Natural killer cell (primary cell): Measurements from ENCODE around the gene KRT79. TPM values are rescaled to one million over a fixed set of nuclear protein-coding genes. Genes with fewer than 3 reads are reported as not detected.

Experiments
- ATAC-seq, 3 donors: fragments of 150-1000 bp in 2 of 3; fragments of 200-7000 bp in 1 of 3; cut with Tn5 transposase; 1 replicate in 1 of 3; 2 replicates in 2 of 3; pipeline ENCODE4 v1.10.0; 2021; ENCODE audit warnings: mild to moderate bottlenecking in 2 of 3, moderate library complexity in 2 of 3
- DNase-seq, 2 donors: peaks; one replicate each; pipeline versions ENCODE4 v3.0.0 to v3.0.0-alpha.2; 2013 to 2021; ENCODE audit warnings: mixed read lengths in 1 of 2
- H3K27ac ChIP-seq: one replicate; pipeline ENCODE4 v1.5.1; 2013; ENCODE audit warnings: mild to moderate bottlenecking, low read length
- H3K27me3 ChIP-seq: one replicate; pipeline ENCODE4 v1.6.1; 2013; ENCODE audit warnings: low read length; ENCODE audit not compliant: control insufficient read depth, insufficient read depth
- H3K36me3 ChIP-seq: one replicate; pipeline ENCODE4 v1.6.1; 2013; ENCODE audit warnings: low read length; ENCODE audit not compliant: control insufficient read depth, insufficient read depth
- H3K4me1 ChIP-seq: one replicate; pipeline ENCODE4 v1.6.1; 2013; ENCODE audit warnings: low read length; ENCODE audit not compliant: control insufficient read depth, insufficient read depth
- H3K4me3 ChIP-seq: one replicate; pipeline ENCODE4 v1.5.1; 2013; ENCODE audit warnings: low read length
- H3K9me3 ChIP-seq: one replicate; pipeline ENCODE4 v1.6.1; 2013; ENCODE audit warnings: low read length; ENCODE audit not compliant: control insufficient read depth, insufficient read depth
- H3K27ac Mint-ChIP-seq, 2 donors: one replicate each; pipeline ENCODE4 v1.8.0; 2022; ENCODE audit warnings: mild to moderate bottlenecking in 2 of 2, mixed read lengths in 2 of 2, moderate library complexity in 1 of 2
- H3K27me3 Mint-ChIP-seq, 2 donors: one replicate each; pipeline ENCODE4 v1.8.0; 2022; ENCODE audit warnings: low read depth in 2 of 2, mixed read lengths in 2 of 2
- H3K36me3 Mint-ChIP-seq: one replicate; pipeline ENCODE4 v1.8.0; 2022; ENCODE audit warnings: mixed read lengths
- H3K4me1 Mint-ChIP-seq, 2 donors: one replicate each; pipeline ENCODE4 v1.8.0; 2022; ENCODE audit warnings: mixed read lengths in 2 of 2
- H3K4me3 Mint-ChIP-seq: one replicate; pipeline ENCODE4 v1.8.0; 2022; ENCODE audit warnings: mild to moderate bottlenecking, moderate library complexity, mixed read lengths
- H3K9me3 Mint-ChIP-seq, 2 donors: one replicate each; pipeline ENCODE4 v1.8.0; 2022; ENCODE audit warnings: mixed read lengths in 2 of 2
- CTCF ChIP-seq: fragments of 200-600 bp; IDR thresholded peaks from one replicate; pipeline ENCODE4 v1.8.0; 2022; ENCODE audit warnings: antibody characterized with exemption
- WGBS: methylation state at CpG from one replicate; pipeline ENCODE4 v1.1.7; 2013; ENCODE audit warnings: missing lambda C conversion rate; ENCODE audit not compliant: insufficient coverage; 5-methylcytosine and 5-hydroxymethylcytosine counted together
- intact Hi-C: fragments of 100-400 bp; cut with micrococcal nuclease; formaldehyde crosslinking; loops from one replicate; pipeline ENCODE4 v1.14.2; 2022
- total RNA-seq, 4 donors: library from RNA; stranded (reverse); fragments of 120-200 nt in 1 of 4; gene quantifications; one replicate each; pipeline versions ENCODE4 v1.2.3 to v1.2.4, GENCODE V29; 2013 to 2022

Gene KRT79
- total RNA-seq, 3 donors from 2014 or later (not counting 1 experiment from before 2014, with no cell fraction given): 0.18 TPM; not detected in 2

GRCh38 chr12:52788192-52788875 is 45.8 kb downstream of the KRT79 start:
- Histone ChIP-seq H3K36me3 (no peaks in the 10 kb centered on the region), H3K4me1 (peaks cover 6% of the 10 kb centered on the region), H3K27ac (no peak overlapping the region), H3K9me3 (no peaks in the 10 kb centered on the region), H3K4me3 (no peak overlapping the region), H3K27me3 (peaks cover 15% of the 10 kb centered on the region)
- intact Hi-C loops: no loop called here
- TF ChIP-seq CTCF: no peak
- peaks cover 2 to 3% of the 10 kb centered on the region in 2 donors for H3K9me3 Mint-ChIP-seq
- ATAC-seq (no peak), DNase-seq (no peak)
- no peak overlapping the region for H3K27ac Mint-ChIP-seq
- peaks cover 53 to 64% of the 10 kb centered on the region in 2 donors for H3K27me3 Mint-ChIP-seq
- no peaks in the 10 kb centered on the region for H3K36me3 Mint-ChIP-seq
- WGBS: 86% methylated on average over 5 of the region's 6 CpGs
- peaks cover 15 to 21% of the 10 kb centered on the region in 2 donors for H3K4me1 Mint-ChIP-seq
- H3K4me3 Mint-ChIP-seq: no peak overlapping the region

- Histone ChIP-seq H3K27me3 (peaks cover 15% of the 10 kb centered on the region), H3K9me3 (no peaks in the 10 kb centered on the region), H3K27ac (no peak overlapping the region), H3K36me3 (no peaks in the 10 kb centered on the region), H3K4me1 (peaks cover 6% of the 10 kb centered on the region), H3K4me3 (no peak overlapping the region)
- ATAC-seq (no peak), DNase-seq (no peak)
- WGBS: 80% methylated on average over 6 of the region's 6 CpGs
- Mint-ChIP-seq H3K4me3 (no peak overlapping the region), H3K4me1 (peaks cover 15 to 21% of the 10 kb centered on the region in 2 donors), H3K27ac (no peak overlapping the region), H3K27me3 (peaks cover 54 to 66% of the 10 kb centered on the region in 2 donors), H3K36me3 (no peaks in the 10 kb centered on the region), H3K9me3 (peaks cover 2 to 3% of the 10 kb centered on the region in 2 donors)
- intact Hi-C loops: no loop called here
- TF ChIP-seq CTCF: no peak
Measured at GRCh38 chr12:52787324-52788191, 46.6 kb downstream of the KRT79 start.

GRCh38 chr12:52784909-52785308 is 49.2 kb downstream of the KRT79 start:
- DNase-seq (no peak), ATAC-seq (no peak)
- peaks cover under 1% of the 10 kb centered on the region for H3K4me1 ChIP-seq
- Mint-ChIP-seq H3K36me3 (no peaks in the 10 kb centered on the region), H3K27me3 (peaks cover 40 to 58% of the 10 kb centered on the region in 2 donors), H3K27ac (no peak overlapping the region), H3K4me3 (no peak overlapping the region), H3K9me3 (peaks cover 2 to 3% of the 10 kb centered on the region in 2 donors), H3K4me1 (peaks cover 6 to 11% of the 10 kb centered on the region in 2 donors)
- 67% methylated on average over 3 of the region's 3 CpGs for WGBS
- intact Hi-C loops: no loop called here
- peaks cover 9% of the 10 kb centered on the region for H3K27me3 ChIP-seq
- no peaks in the 10 kb centered on the region for H3K36me3 ChIP-seq
- no peak overlapping the region for H3K27ac ChIP-seq
- no peak for TF ChIP-seq CTCF
- no peaks in the 10 kb centered on the region for H3K9me3 ChIP-seq
- no peak overlapping the region for H3K4me3 ChIP-seq
